H1 (cell line): ENCODE measurements around the gene CTBP2. TPM values are rescaled to one million over a fixed set of nuclear protein-coding genes. Genes with fewer than 3 reads are reported as not detected.

Experiments used
- CTCF ChIA-PET: fragments of 300-600 bp; sonication (Branson Sonifier 250); formaldehyde crosslinking; loops from one replicate; lab custom pipeline; 2021; ENCODE audit not compliant: partially characterized antibody; lab: Charles Lee
- POLR2A ChIA-PET: fragments of 300-600 bp; sonication (Branson Sonifier 250); formaldehyde crosslinking; loops from one replicate; lab custom pipeline; 2021; ENCODE audit warnings: inconsistent platforms; ENCODE audit not compliant: partially characterized antibody; lab: Charles Lee
- DNase-seq, 2 experiments: peaks; one replicate each; pipeline versions ENCODE4 v3.0.0 to v3.0.0-alpha.2; 2010 to 2022; ENCODE audit warnings: low spot score in 2 of 2, low read depth in 1 of 2, mixed read lengths in 1 of 2
- FAIRE-seq: peaks from 2 replicates; lab custom pipeline; 2011; peaks lifted over from hg19 to GRCh38; lab: Jason Lieb, UNC
- H2AFZ ChIP-seq: 2 replicates; pipeline ENCODE4 v1.8.1; 2012; ENCODE audit warnings: low read length, inconsistent platforms
- H2AK5ac ChIP-seq: 2 replicates; pipeline ENCODE4 v1.6.1; 2013; ENCODE audit warnings: low read depth, low read length
- H2BK120ac ChIP-seq: replicated peaks from 2 replicates; pipeline ENCODE3; 2013; ENCODE audit warnings: low read depth, low read length, inconsistent platforms
- H2BK12ac ChIP-seq: 2 replicates; pipeline ENCODE4 v1.6.1; 2013; ENCODE audit warnings: low read depth, low read length
- H2BK15ac ChIP-seq: 2 replicates; pipeline ENCODE4 v1.6.1; 2013; ENCODE audit warnings: low read length
- H2BK20ac ChIP-seq: 2 replicates; pipeline ENCODE4 v1.6.1; 2013; ENCODE audit warnings: low read length
- H2BK5ac ChIP-seq: 2 replicates; pipeline ENCODE4 v1.6.1; 2013; ENCODE audit warnings: low read depth, low read length
- H3K14ac ChIP-seq: 2 replicates; pipeline ENCODE4 v1.6.1; 2013; ENCODE audit warnings: inconsistent platforms; ENCODE audit not compliant: insufficient read length
- H3K18ac ChIP-seq: 2 replicates; pipeline ENCODE4 v1.6.1; 2013; ENCODE audit warnings: low read length; ENCODE audit errors: extremely low read depth
- H3K23ac ChIP-seq: 2 replicates; pipeline ENCODE4 v1.6.1; 2013; ENCODE audit warnings: inconsistent platforms; ENCODE audit not compliant: insufficient read length
- H3K23me2 ChIP-seq: 2 replicates; pipeline ENCODE4 v1.6.1; 2013; ENCODE audit warnings: low read depth, low read length
- H3K27ac ChIP-seq: 2 replicates; pipeline ENCODE4 v1.6.1; 2011; ENCODE audit warnings: low read depth, low read length, inconsistent platforms
- H3K27me3 ChIP-seq, 4 experiments: replicated peaks in 1 of 4; 1 replicate in 1 of 4; 2 replicates in 3 of 4; pipeline versions ENCODE4 v1.6.1 to v1.8.1; 2011 to 2013; ENCODE audit warnings: low read length in 3 of 4, mild to moderate bottlenecking in 3 of 4, inconsistent platforms in 2 of 4, mixed read lengths in 2 of 4, moderate library complexity in 1 of 4; ENCODE audit not compliant: control insufficient read depth in 3 of 4, insufficient read depth in 3 of 4; ENCODE audit errors: extremely low read depth in 1 of 4
- H3K36me3 ChIP-seq, 4 experiments: 2 replicates each; pipeline versions ENCODE4 v1.6.1 to v1.8.1; 2011 to 2013; ENCODE audit warnings: mild to moderate bottlenecking in 4 of 4, low read length in 3 of 4, moderate library complexity in 2 of 4, control low read depth in 1 of 4, inconsistent platforms in 1 of 4; ENCODE audit not compliant: insufficient read depth in 4 of 4, control insufficient read depth in 2 of 4
- H3K4ac ChIP-seq: replicated peaks from 2 replicates; pipeline ENCODE3; 2013; ENCODE audit warnings: low read length, low read depth, mixed read lengths, inconsistent platforms; ENCODE audit not compliant: insufficient read length
- H3K4me1 ChIP-seq, 4 experiments: replicated peaks in 1 of 4; 1 replicate in 1 of 4; 2 replicates in 3 of 4; pipeline versions ENCODE4 v1.6.1 to v1.8.1; 2011 to 2013; ENCODE audit warnings: low read length in 3 of 4, inconsistent platforms in 2 of 4, mixed read lengths in 1 of 4; ENCODE audit not compliant: insufficient read depth in 4 of 4, control insufficient read depth in 3 of 4
- H3K4me2 ChIP-seq, 2 experiments: 2 replicates each; pipeline versions ENCODE4 v1.6.1 to v1.8.1; 2011 to 2013; ENCODE audit warnings: low read depth in 2 of 2, low read length in 2 of 2, control low read depth in 1 of 2, inconsistent platforms in 1 of 2, mild to moderate bottlenecking in 1 of 2; ENCODE audit not compliant: insufficient read depth in 1 of 2
- H3K4me3 ChIP-seq, 4 experiments: fragments of 200-600, 300-600 bp in 1 of 4; sonication (generic), shearing (Covaris generic), sonication (Bioruptor Twin) in 1 of 4; 2 replicates each; pipeline versions ENCODE4 v1.5.1 to v1.8.1; 2011 to 2016; ENCODE audit warnings: low read length in 4 of 4, low read depth in 3 of 4, control low read depth in 2 of 4, inconsistent platforms in 2 of 4, mild to moderate bottlenecking in 2 of 4, mixed read lengths in 1 of 4, moderate library complexity in 1 of 4; ENCODE audit not compliant: insufficient read depth in 2 of 4; ENCODE audit errors: extremely low read depth in 1 of 4
- H3K56ac ChIP-seq: replicated peaks from 2 replicates; pipeline ENCODE3; 2013; ENCODE audit warnings: low read depth, mild to moderate bottlenecking, mixed read lengths, low read length, inconsistent platforms; ENCODE audit not compliant: insufficient read length
- H3K79me1 ChIP-seq: 2 replicates; pipeline ENCODE4 v1.6.1; 2013; ENCODE audit warnings: low read depth, low read length, control low read depth
- H3K79me2 ChIP-seq, 2 experiments: 2 replicates each; pipeline versions ENCODE4 v1.6.1 to v1.8.1; 2012 to 2013; ENCODE audit warnings: low read length in 2 of 2, mild to moderate bottlenecking in 2 of 2, inconsistent platforms in 1 of 2; ENCODE audit not compliant: insufficient read depth in 2 of 2, control insufficient read depth in 1 of 2
- H3K9ac ChIP-seq, 4 experiments: replicated peaks in 1 of 4; 1 replicate in 1 of 4; 2 replicates in 3 of 4; pipeline versions ENCODE4 v1.6.1 to v1.8.1; 2011 to 2013; ENCODE audit warnings: low read depth in 3 of 4, low read length in 3 of 4, control low read depth in 2 of 4, mild to moderate bottlenecking in 2 of 4, moderate library complexity in 2 of 4, inconsistent platforms in 1 of 4; ENCODE audit errors: extremely low read depth in 1 of 4
- H3K9me3 ChIP-seq, 2 experiments: 2 replicates each; pipeline versions ENCODE4 v1.6.1 to v1.8.1; 2012 to 2013; ENCODE audit warnings: mild to moderate bottlenecking in 2 of 2, moderate library complexity in 2 of 2, control low read depth in 1 of 2, inconsistent platforms in 1 of 2, low read depth in 1 of 2, low read length in 1 of 2, mixed read lengths in 1 of 2; ENCODE audit not compliant: insufficient read depth in 2 of 2
- H4K20me1 ChIP-seq, 2 experiments: replicated peaks in 1 of 2; 2 replicates each; pipeline versions ENCODE3 to v1.8.1; 2011 to 2013; ENCODE audit warnings: inconsistent platforms in 2 of 2, low read length in 2 of 2, mild to moderate bottlenecking in 1 of 2; ENCODE audit not compliant: insufficient read depth in 2 of 2, control insufficient read depth in 1 of 2
- H4K5ac ChIP-seq: 2 replicates; pipeline ENCODE4 v1.6.1; 2013; ENCODE audit warnings: low read length, low read depth, mixed read lengths, inconsistent platforms; ENCODE audit not compliant: insufficient read length
- H4K8ac ChIP-seq: 2 replicates; pipeline ENCODE4 v1.8.0; 2013; ENCODE audit warnings: mild to moderate bottlenecking, moderate library complexity, low read length, inconsistent platforms; ENCODE audit not compliant: insufficient read depth; ENCODE audit errors: extremely low read depth
- H4K91ac ChIP-seq: replicated peaks from 2 replicates; pipeline ENCODE3; 2013; ENCODE audit warnings: low read length, mixed read lengths, inconsistent platforms; ENCODE audit not compliant: insufficient read length
- ASH2L ChIP-seq: fragments of 200-600, 300-600 bp; sonication (generic); IDR thresholded peaks from one replicate; pipeline ENCODE4 v1.7.1; 2017; ENCODE audit warnings: low read length
- KDM4A ChIP-seq: IDR thresholded peaks from one replicate; pipeline ENCODE4 v1.7.1; 2012; ENCODE audit warnings: low read depth, mild to moderate bottlenecking, moderate library complexity, low read length, inconsistent platforms; ENCODE audit not compliant: severe bottlenecking
- POLR2AphosphoS5 ChIP-seq: IDR thresholded peaks from 2 replicates; pipeline ENCODE4 v1.6.1; 2011; ENCODE audit warnings: low read depth, low read length
- TBP ChIP-seq: IDR thresholded peaks from 2 replicates; pipeline ENCODE4 v1.6.1; 2011; ENCODE audit warnings: low read depth, low read length, improper control_type of control experiment
- TEAD4 ChIP-seq: IDR thresholded peaks from 2 replicates; pipeline ENCODE4 v1.6.1; 2012; ENCODE audit warnings: low read depth, low read length, inconsistent platforms, mixed read lengths
- USF2 ChIP-seq: IDR thresholded peaks from 2 replicates; pipeline ENCODE4 v1.6.1; 2011; ENCODE audit warnings: low read length, improper control_type of control experiment
- WGBS, 2 experiments: shearing (Covaris generic) in 1 of 2; methylation state at CpG; one replicate each; pipeline versions ENCODE4 v1.1.6 to v1.1.7; 2013 to 2015; ENCODE audit warnings: low lambda C conversion rate in 2 of 2, mixed read lengths in 2 of 2, inconsistent platforms in 1 of 2, low coverage in 1 of 2, missing lambda C conversion rate in 1 of 2; ENCODE audit not compliant: insufficient replicate concordance in 2 of 2, insufficient coverage in 1 of 2, insufficient read length in 1 of 2; ENCODE audit errors: extremely low coverage in 1 of 2, missing lambda C conversion rate in 1 of 2; 5-methylcytosine and 5-hydroxymethylcytosine counted together
- polyA plus RNA-seq, 7 experiments: library from polyadenylated mRNA; depleted of rRNA in 3 of 7; stranded (reverse) in 5 of 7; unstranded in 2 of 7; fragments of >200 nt in 5 of 7; fragments of 200-250 nt in 2 of 7; gene quantifications; 1 replicate in 5 of 7; 2 replicates in 1 of 7; 4 replicates in 1 of 7; pipeline versions ENCODE4 v1.2.1 to v1.2.3, GENCODE V29; 2011 to 2013; ENCODE audit warnings: missing spikeins in 2 of 7, mixed read lengths in 2 of 7
- total RNA-seq: library from RNA; stranded (reverse); fragmentation: NEBNext Ultra II Directional; extraction: Animal tissue kit (Norgen Biotek cat#: 25700); gene quantifications from 2 replicates; pipeline ENCODE4 v1.2.1, GENCODE V29; 2021

Gene CTBP2
- total and polyA plus RNA-seq, 2 of the 8 experiments (the other 6 are each of a cell fraction or from before 2014, with no cell fraction given): 208 to 221 TPM

GRCh38 chr10:125156739-125157480, 3.5 kb downstream of the CTBP2 start:
- H4K8ac ChIP-seq: no peak overlapping the region
- H3K4me1 ChIP-seq: peaks cover 9 to 25% (median 18%) of the 10 kb centered on the region in 4 experiments; a peak in 6 of 7 replicates
- CTCF ChIA-PET: interaction anchor here (1.0 to 2.0 kb wide), 3 partner anchors 13 to 186 kb away, joined by 3 to 6 read pairs (median 4); no protein-coding TSS in a partner anchor
- no peak overlapping the region for H3K23ac ChIP-seq
- no peaks in the 10 kb centered on the region for H3K27me3 ChIP-seq
- H3K79me2 ChIP-seq: peaks cover 46 to 80% of the 10 kb centered on the region in 2 experiments
- H3K4me3 ChIP-seq: peak overlapping the region; percentile 2 to 95 (median 80); a peak in 7 of 8 replicates
- peak overlapping the region; percentile 12; the same call in 1 of the 2 replicates for H3K27ac ChIP-seq
- H4K91ac ChIP-seq: no peak overlapping the region
- H2AK5ac ChIP-seq: peak overlapping the region; percentile 95; the same call in 1 of the 2 replicates
- TF ChIP-seq TBP (0 out of 2 replicates have a peak, but pooled peaks have one; percentile 18), POLR2AphosphoS5 (no peak), USF2 (no peak), KDM4A (no peak), TEAD4 (no peak), ASH2L (no peak)
- H2AFZ ChIP-seq: no peak overlapping the region
- no peak for FAIRE-seq
- WGBS, 2 experiments: 10% methylated on average over 11 of the region's 13 CpGs; no CpG with 5 or more reads in 1 of the 2 experiments
- no peaks in the 10 kb centered on the region for H3K9me3 ChIP-seq
- peak overlapping the region; percentile 62; the same call in 1 of the 2 replicates for H2BK5ac ChIP-seq
- H3K56ac ChIP-seq: no peak overlapping the region
- H2BK20ac ChIP-seq: no peak overlapping the region
- no peak overlapping the region; the same call in 1 of the 2 replicates for H3K18ac ChIP-seq
- no peak overlapping the region for H2BK120ac ChIP-seq
- H3K36me3 ChIP-seq: peaks cover 0 to 5% (median 2%) of the 10 kb centered on the region in 4 experiments; a peak in 2 of 8 replicates
- no peak overlapping the region for H2BK15ac ChIP-seq
- H3K23me2 ChIP-seq: peaks cover 11% of the 10 kb centered on the region
- peak in 1 of 2 experiments; percentile 33 for DNase-seq
- H3K4ac ChIP-seq: no peak overlapping the region
- peak overlapping the region; percentile 38 for H4K5ac ChIP-seq
- POLR2A ChIA-PET: interaction anchor here (0.7 to 3.0 kb wide), 2 partner anchors 9 to 62 kb away, joined by 3 to 13 read pairs; no protein-coding TSS in a partner anchor
- H4K20me1 ChIP-seq: peaks cover 0 to 7% of the 10 kb centered on the region in 2 experiments
- no peak overlapping the region for H3K14ac ChIP-seq
- H2BK12ac ChIP-seq: peak overlapping the region; percentile 95
- peak overlapping the region; percentile 79 to 84 for H3K4me2 ChIP-seq
- H3K9ac ChIP-seq: peak overlapping the region in 2 of 4 experiments; percentile 41 to 84; a peak in 3 of 7 replicates
- peaks cover 2% of the 10 kb centered on the region for H3K79me1 ChIP-seq
